H9 (cell line): ENCODE measurements around the gene ZHX3. TPM values are rescaled to one million over a fixed set of nuclear protein-coding genes. Genes with fewer than 3 reads are reported as not detected.

Experiments
- DNase-seq: peaks from one replicate; pipeline ENCODE4 v3.0.0-alpha.2; 2017
- H2AFZ ChIP-seq: one replicate; pipeline ENCODE4 v1.6.1; 2013; ENCODE audit warnings: mild to moderate bottlenecking, low read length, control low read depth, moderate library complexity
- H2AK5ac ChIP-seq: 2 replicates; pipeline ENCODE4 v1.6.1; 2013; ENCODE audit warnings: low read length, control low read depth, mixed read lengths; ENCODE audit not compliant: insufficient read length
- H2BK120ac ChIP-seq: one replicate; pipeline ENCODE4 v1.6.1; 2013; ENCODE audit warnings: low read depth, mild to moderate bottlenecking, low read length, control low read depth, inconsistent platforms; ENCODE audit not compliant: poor library complexity, severe bottlenecking
- H2BK12ac ChIP-seq: 2 replicates; pipeline ENCODE4 v1.6.1; 2013; ENCODE audit warnings: low read length, control low read depth, mixed read lengths, low read depth; ENCODE audit not compliant: insufficient read length
- H2BK15ac ChIP-seq: 2 replicates; pipeline ENCODE4 v1.6.1; 2013; ENCODE audit warnings: low read depth, low read length, control low read depth
- H2BK20ac ChIP-seq: one replicate; pipeline ENCODE4 v1.6.1; 2013; ENCODE audit warnings: low read depth, mild to moderate bottlenecking, low read length, control low read depth, inconsistent platforms; ENCODE audit not compliant: poor library complexity, severe bottlenecking
- H2BK5ac ChIP-seq: 2 replicates; pipeline ENCODE4 v1.6.1; 2013; ENCODE audit warnings: low read length, control low read depth, mixed read lengths; ENCODE audit not compliant: insufficient read length
- H3K14ac ChIP-seq: 2 replicates; pipeline ENCODE4 v1.6.1; 2013; ENCODE audit warnings: low read length, control low read depth; ENCODE audit not compliant: insufficient read depth
- H3K18ac ChIP-seq: 2 replicates; pipeline ENCODE4 v1.6.1; 2013; ENCODE audit warnings: low read depth, mild to moderate bottlenecking, mixed read lengths, low read length, control low read depth; ENCODE audit not compliant: insufficient read length
- H3K23ac ChIP-seq: 2 replicates; pipeline ENCODE4 v1.6.1; 2013; ENCODE audit warnings: low read length, control low read depth, mixed read lengths, low read depth; ENCODE audit not compliant: insufficient read length
- H3K23me2 ChIP-seq: 2 replicates; pipeline ENCODE4 v1.6.1; 2013; ENCODE audit warnings: low read depth, mild to moderate bottlenecking, mixed read lengths, low read length, control low read depth; ENCODE audit not compliant: insufficient read length, poor library complexity, severe bottlenecking
- H3K27ac ChIP-seq: 2 replicates; pipeline ENCODE4 v1.5.1; 2013; ENCODE audit warnings: low read length, control low read depth, mixed read lengths, low read depth; ENCODE audit not compliant: insufficient read length
- H3K27me3 ChIP-seq: 2 replicates; pipeline ENCODE4 v1.6.1; 2013; ENCODE audit warnings: low read length, control low read depth, inconsistent platforms; ENCODE audit not compliant: insufficient read depth
- H3K4ac ChIP-seq: 2 replicates; pipeline ENCODE4 v1.6.1; 2013; ENCODE audit warnings: low read depth, mild to moderate bottlenecking, control low read depth, inconsistent platforms, low read length, moderate library complexity
- H3K4me1 ChIP-seq: 2 replicates; pipeline ENCODE4 v1.6.1; 2013; ENCODE audit warnings: low read length, control low read depth, inconsistent platforms; ENCODE audit not compliant: insufficient read depth
- H3K4me2 ChIP-seq: 2 replicates; pipeline ENCODE4 v1.6.1; 2013; ENCODE audit warnings: low read length, control low read depth, mixed read lengths; ENCODE audit not compliant: insufficient read length, insufficient read depth
- H3K56ac ChIP-seq: 2 replicates; pipeline ENCODE4 v1.6.1; 2013; ENCODE audit warnings: low read depth, mild to moderate bottlenecking, mixed read lengths, low read length, control low read depth; ENCODE audit not compliant: insufficient read length
- H3K79me1 ChIP-seq: 2 replicates; pipeline ENCODE4 v1.6.1; 2013; ENCODE audit warnings: low read depth, mild to moderate bottlenecking, moderate library complexity, low read length, control low read depth, inconsistent platforms; ENCODE audit not compliant: insufficient read depth, poor library complexity, severe bottlenecking
- H3K79me2 ChIP-seq: 2 replicates; pipeline ENCODE4 v1.6.1; 2013; ENCODE audit warnings: low read length, control low read depth, inconsistent platforms; ENCODE audit not compliant: insufficient read depth
- H3K9ac ChIP-seq: 2 replicates; pipeline ENCODE4 v1.6.1; 2013; ENCODE audit warnings: low read length, control low read depth, mixed read lengths; ENCODE audit not compliant: insufficient read length; ENCODE audit errors: extremely low read depth
- H3K9me3 ChIP-seq: one replicate; pipeline ENCODE4 v1.6.1; 2013; ENCODE audit warnings: low read depth, low read length, inconsistent platforms; ENCODE audit not compliant: control insufficient read depth
- H3T11ph ChIP-seq: one replicate; pipeline ENCODE4 v1.6.1; 2013; ENCODE audit warnings: mild to moderate bottlenecking, low read length, control low read depth, inconsistent platforms
- H4K20me1 ChIP-seq: one replicate; pipeline ENCODE4 v1.6.1; 2013; ENCODE audit not compliant: control insufficient read depth, insufficient read length, insufficient read depth
- H4K5ac ChIP-seq: 2 replicates; pipeline ENCODE4 v1.6.1; 2013; ENCODE audit warnings: low read depth, mild to moderate bottlenecking, mixed read lengths, low read length, control low read depth; ENCODE audit not compliant: insufficient read length
- H4K8ac ChIP-seq: replicated peaks from 2 replicates; pipeline ENCODE4 v1.6.1; 2013; ENCODE audit warnings: low read length, control low read depth, mixed read lengths, low read depth; ENCODE audit not compliant: insufficient read length
- H4K91ac ChIP-seq: 2 replicates; pipeline ENCODE4 v1.6.1; 2013; ENCODE audit warnings: low read depth, mild to moderate bottlenecking, moderate library complexity, mixed read lengths, low read length, control low read depth; ENCODE audit not compliant: insufficient read length
- H3K27ac Mint-ChIP-seq, 3 experiments: 2 replicates in 2 of 3; 3 replicates in 1 of 3; pipeline ENCODE4 v1.8.0; 2020 to 2021; ENCODE audit warnings: mixed read lengths in 3 of 3, mild to moderate bottlenecking in 1 of 3, moderate library complexity in 1 of 3
- H3K27me3 Mint-ChIP-seq: 2 replicates; pipeline ENCODE4 v1.8.0; 2021; ENCODE audit warnings: low read depth, mild to moderate bottlenecking, moderate library complexity, mixed read lengths
- H3K36me3 Mint-ChIP-seq, 3 experiments: 2 replicates in 2 of 3; 3 replicates in 1 of 3; pipeline ENCODE4 v1.8.0; 2020 to 2021; ENCODE audit warnings: low read depth in 3 of 3, mixed read lengths in 3 of 3; ENCODE audit not compliant: insufficient read depth in 1 of 3
- H3K4me1 Mint-ChIP-seq, 2 experiments: 2 replicates each; pipeline ENCODE4 v1.8.0; 2020; ENCODE audit warnings: mixed read lengths in 2 of 2
- H3K4me3 Mint-ChIP-seq, 2 experiments: 2 replicates in 1 of 2; 3 replicates in 1 of 2; pipeline ENCODE4 v1.8.0; 2020 to 2021; ENCODE audit warnings: mild to moderate bottlenecking in 2 of 2, mixed read lengths in 2 of 2, moderate library complexity in 1 of 2
- H3K9me3 Mint-ChIP-seq, 2 experiments: 2 replicates in 1 of 2; 3 replicates in 1 of 2; pipeline ENCODE4 v1.8.0; 2020; ENCODE audit warnings: mild to moderate bottlenecking in 2 of 2, mixed read lengths in 2 of 2, moderate library complexity in 1 of 2
- CTCF ChIP-seq: fragments of 200-600 bp; sonication (generic); conservative IDR thresholded peaks from 3 replicates; pipeline ENCODE4 v1.8.0; 2021; ENCODE audit warnings: antibody characterized with exemption, mild to moderate bottlenecking
- WGBS: extraction: QIAGEN DNeasy Blood & Tissue Kit; methylation state at CpG from one replicate; pipeline ENCODE4 v1.1.7; 2013; ENCODE audit warnings: missing lambda C conversion rate, low lambda C conversion rate, mixed read lengths; ENCODE audit not compliant: insufficient read length; ENCODE audit errors: extremely low coverage; 5-methylcytosine and 5-hydroxymethylcytosine counted together
- total RNA-seq: library from RNA; stranded (reverse); gene quantifications from 2 replicates; pipeline ENCODE4 v1.2.1, GENCODE V29; 2021

ZHX3 gene
- total RNA-seq, 1 experiment from 2014 or later = 4.4 TPM

GRCh38 chr20:41279546-41280225 lies 37.8 kb downstream of the ZHX3 start:
- Histone ChIP-seq H3K23me2 (no peaks in the 10 kb centered on the region), H3T11ph (no peak overlapping the region), H3K14ac (no peak overlapping the region), H3K4ac (no peak overlapping the region), H4K91ac (no peak overlapping the region), H3K9ac (no peak overlapping the region), H3K4me1 (no peaks in the 10 kb centered on the region), H2AK5ac (no peak overlapping the region), H2BK5ac (no peak overlapping the region), H3K23ac (no peak overlapping the region), H3K18ac (no peak overlapping the region), H4K8ac (no peak overlapping the region), H3K27me3 (no peaks in the 10 kb centered on the region), H3K79me1 (no peaks in the 10 kb centered on the region), H2BK120ac (no peak overlapping the region), H4K20me1 (no peaks in the 10 kb centered on the region), H3K56ac (no peak overlapping the region), H4K5ac (no peak overlapping the region), H3K4me2 (no peak overlapping the region), H2AFZ (no peak overlapping the region), H3K27ac (no peak overlapping the region), H2BK15ac (no peak overlapping the region), H2BK20ac (no peak overlapping the region), H3K79me2 (no peaks in the 10 kb centered on the region), H2BK12ac (no peak overlapping the region), H3K9me3 (no peaks in the 10 kb centered on the region)
- Mint-ChIP-seq H3K9me3 (no peaks in the 10 kb centered on the region), H3K27ac (no peak overlapping the region), H3K4me1 (no peaks in the 10 kb centered on the region), H3K4me3 (no peak overlapping the region), H3K36me3 (no peaks in the 10 kb centered on the region), H3K27me3 (peaks cover 2% of the 10 kb centered on the region; the same call in 1 of the 2 replicates)
- TF ChIP-seq CTCF = no peak
- DNase-seq = no peak
- no CpG with 5 or more reads among the region's 3 CpGs for WGBS
